K562 (cell line): ENCODE results near the gene ZBTB46. TPM values are rescaled to one million over a fixed set of nuclear protein-coding genes. Genes with fewer than 3 reads are reported as not detected.

Experiments
- CBX1 ChIP-seq: sonication (generic); IDR thresholded peaks from 2 replicates; pipeline ENCODE4 v1.6.1; 2016; ENCODE audit warnings: antibody characterized with exemption, low read depth, mild to moderate bottlenecking
- HMGXB4 ChIP-seq: sonication (generic); formaldehyde crosslinking; IDR thresholded peaks from 2 replicates; pipeline ENCODE4 v1.8.1; 2023; ENCODE audit warnings: mild to moderate bottlenecking, missing genetic modification reagents
- KDM4B ChIP-seq, 2 experiments: fragments of 450-650 bp in 1 of 2; sonication (generic) in 1 of 2; IDR thresholded peaks; 2 replicates each; pipeline ENCODE4 v1.6.1; 2016 to 2017; ENCODE audit warnings: borderline replicate concordance in 2 of 2, antibody characterized with exemption in 1 of 2, low read depth in 1 of 2, mild to moderate bottlenecking in 1 of 2
- MYC ChIP-seq, 2 experiments: fragments of 250-450 bp in 1 of 2; sonication (Bioruptor Pico) in 1 of 2; IDR thresholded peaks; 2 replicates each; pipeline versions ENCODE4 v1.5.1 to v1.6.1; 2012 to 2021; ENCODE audit warnings: low read depth in 2 of 2, borderline replicate concordance in 1 of 2, improper control_type of control experiment in 1 of 2, low read length in 1 of 2, mild to moderate bottlenecking in 1 of 2, moderate library complexity in 1 of 2
- SMC3 ChIP-seq: conservative IDR thresholded peaks from 2 replicates; pipeline ENCODE4 v1.6.1; 2011; ENCODE audit warnings: low read depth, low read length, improper control_type of control experiment; ENCODE audit not compliant: insufficient read depth
- TAF1 ChIP-seq: IDR thresholded peaks from 2 replicates; pipeline ENCODE4 v1.6.1; 2011; ENCODE audit warnings: mild to moderate bottlenecking, low read length, moderate library complexity; ENCODE audit not compliant: insufficient read depth, control insufficient read depth, severe bottlenecking; ENCODE audit errors: extremely low read depth
- ZNF609 ChIP-seq: sonication (generic); formaldehyde crosslinking; IDR thresholded peaks from 2 replicates; pipeline ENCODE4 v1.8.1; 2023; ENCODE audit warnings: missing genetic modification reagents, mild to moderate bottlenecking, borderline replicate concordance
- polyA plus RNA-seq, 8 experiments: library from polyadenylated mRNA; depleted of rRNA in 4 of 8; stranded (reverse) in 5 of 8; unstranded in 3 of 8; fragments of >200 nt; fragmentation: Nextera tagmentation in 2 of 8; fragmentation: Illumina TruSeq in 1 of 8; extraction: Ambion mirVana in 2 of 8; extraction: Trizol in 1 of 8; gene quantifications; 2 replicates each; pipeline versions ENCODE4 v1.2.1 to v1.2.3, GENCODE V29; 2011 to 2014; ENCODE audit warnings: inconsistent platforms in 1 of 8, missing spikeins in 1 of 8
- total RNA-seq, 7 experiments: library from RNA; depleted of rRNA in 6 of 7; stranded (reverse); fragments of >200 nt in 6 of 7; fragmentation: Illumina TruSeq in 2 of 7; extraction: Trizol in 2 of 7; gene quantifications; 2 replicates each; pipeline versions ENCODE4 v1.2.1 to v1.2.3, GENCODE V29; 2011 to 2021; ENCODE audit warnings: low replicate concordance in 1 of 7
- TF ChIP-seq, protein P1 (sequence below), 2 experiments: IDR thresholded peaks; 2 replicates each; pipeline ENCODE4 v1.6.1; 2011; ENCODE audit warnings: borderline replicate concordance in 1 of 2, control low read depth in 1 of 2, low read depth in 1 of 2, low read length in 1 of 2, mild to moderate bottlenecking in 1 of 2, mixed read lengths in 1 of 2, moderate library complexity in 1 of 2; ENCODE audit not compliant: insufficient read depth in 1 of 2, insufficient read length in 1 of 2, poor library complexity in 1 of 2, severe bottlenecking in 1 of 2; ENCODE audit errors: extremely low read depth in 1 of 2

The ZBTB46 gene
- total and polyA plus RNA-seq, 9 of the 15 experiments (the other 6 are each of a cell fraction or from before 2014, with no cell fraction given), result 0.29 to 4.1 (median 1.1) TPM

- TF ChIP-seq KDM4B (IDR thresholded peaks at IDR 0.05; ENCODE audit: borderline replicate concordance in 2 of 2, low read depth in 1 of 2) (peak in 1 of 2 experiments; percentile 48; a peak in 1 of 4 replicates), MYC (IDR thresholded peaks at IDR 0.05; ENCODE audit: low read depth, low read length) (peak; percentile 63), MYC (CRISPR knock-in tag; IDR thresholded peaks at IDR 0.05; ENCODE audit: borderline replicate concordance, low read depth) (no peak), CBX1 (no peak), HMGXB4 (CRISPR knock-in tag) (no peak), TAF1 (peak; percentile 55), ZNF609 (CRISPR knock-in tag) (no peak), SMC3 (peak; percentile 71)
- TF ChIP-seq, protein P1, sequence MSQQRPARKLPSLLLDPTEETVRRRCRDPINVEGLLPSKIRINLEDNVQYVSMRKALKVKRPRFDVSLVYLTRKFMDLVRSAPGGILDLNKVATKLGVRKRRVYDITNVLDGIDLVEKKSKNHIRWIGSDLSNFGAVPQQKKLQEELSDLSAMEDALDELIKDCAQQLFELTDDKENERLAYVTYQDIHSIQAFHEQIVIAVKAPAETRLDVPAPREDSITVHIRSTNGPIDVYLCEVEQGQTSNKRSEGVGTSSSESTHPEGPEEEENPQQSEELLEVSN (IDR thresholded peaks at IDR 0.05; ENCODE audit: borderline replicate concordance in 1 of 2, extremely low read depth in 1 of 2, insufficient read depth in 1 of 2, insufficient read length in 1 of 2, low read depth in 1 of 2, low read length in 1 of 2, poor library complexity in 1 of 2, severe bottlenecking in 1 of 2), result peak in 1 of 2 experiments; percentile 59
Observed at GRCh38 chr20:63706852-63707557, 124.1 kb downstream of the ZBTB46 start (continued).
